B cell (primary cell): Measurements from ENCODE around the gene DBR1. TPM values are rescaled to one million over a fixed set of nuclear protein-coding genes. Genes with fewer than 3 reads are reported as not detected.

Experiments used
- ATAC-seq: fragments of 200-7000 bp; cut with Tn5 transposase; one replicate; pipeline ENCODE4 v1.10.0; 2021; ENCODE audit warnings: low read depth, mild to moderate bottlenecking, moderate number of reproducible peaks, moderate library complexity
- CTCF ChIA-PET: fragments of 350-600 bp; sonication (Branson Sonifier 250); formaldehyde crosslinking; loops from one replicate; lab custom pipeline; 2021; ENCODE audit warnings: antibody characterized with exemption, inconsistent platforms; lab: Charles Lee
- POLR2A ChIA-PET: fragments of 350-600 bp; sonication (Branson Sonifier 250); formaldehyde crosslinking; loops from one replicate; lab custom pipeline; 2021; ENCODE audit warnings: antibody characterized with exemption; lab: Charles Lee
- DNase-seq: peaks from one replicate; pipeline ENCODE4 v3.0.0; 2013
- H2AFZ ChIP-seq: 2 replicates; pipeline ENCODE4 v1.6.1; 2012; ENCODE audit warnings: mild to moderate bottlenecking, low read depth, low read length; ENCODE audit not compliant: insufficient read depth, poor library complexity, severe bottlenecking
- H3K27ac ChIP-seq, 2 donors: 1 replicate in 1 of 2; 2 replicates in 1 of 2; pipeline ENCODE4 v1.5.1; 2012 to 2013; ENCODE audit warnings: low read length in 2 of 2, mild to moderate bottlenecking in 2 of 2, moderate library complexity in 1 of 2
- H3K27me3 ChIP-seq, 4 experiments: fragments of 200-600 bp in 1 of 4; sonication (generic) in 1 of 4; replicated peaks in 1 of 4; 1 replicate in 2 of 4; 2 replicates in 2 of 4; pipeline versions ENCODE4 v1.6.1 to v1.7.0; 2013 to 2016; ENCODE audit warnings: low read length in 3 of 4, mild to moderate bottlenecking in 2 of 4, mixed read lengths in 1 of 4, moderate library complexity in 1 of 4; ENCODE audit not compliant: insufficient read depth in 4 of 4, control insufficient read depth in 3 of 4; ENCODE audit errors: control extremely low read depth in 1 of 4
- H3K36me3 ChIP-seq, 2 experiments: replicated peaks in 1 of 2; 1 replicate in 1 of 2; 2 replicates in 1 of 2; pipeline versions ENCODE4 v1.6.1 to v1.7.1; 2013; ENCODE audit warnings: low read length in 1 of 2; ENCODE audit not compliant: insufficient read depth in 2 of 2, control insufficient read depth in 1 of 2; ENCODE audit errors: control extremely low read depth in 1 of 2, extremely low read depth in 1 of 2
- H3K4me1 ChIP-seq, 2 donors: fragments of 200-600 bp in 1 of 2; sonication (generic) in 1 of 2; 1 replicate in 1 of 2; 2 replicates in 1 of 2; pipeline versions ENCODE4 v1.5.1 to v1.6.1; 2013 to 2017; ENCODE audit warnings: low read length in 2 of 2; ENCODE audit not compliant: control insufficient read depth in 2 of 2, insufficient read depth in 2 of 2
- H3K4me2 ChIP-seq: replicated peaks from 2 replicates; pipeline ENCODE3; 2012; ENCODE audit warnings: mild to moderate bottlenecking, low read depth, low read length; ENCODE audit not compliant: poor library complexity, severe bottlenecking
- H3K4me3 ChIP-seq, 5 experiments: fragments of 200-600 bp in 1 of 5; sonication (generic) in 1 of 5; 1 replicate in 3 of 5; 2 replicates in 2 of 5; pipeline versions ENCODE4 v1.5.1 to v1.7.0; 2011 to 2016; ENCODE audit warnings: low read length in 4 of 5, mild to moderate bottlenecking in 4 of 5, low read depth in 2 of 5, control low read depth in 1 of 5, moderate library complexity in 1 of 5; ENCODE audit not compliant: insufficient read depth in 1 of 5; ENCODE audit errors: control extremely low read depth in 1 of 5, extremely low read depth in 1 of 5
- H3K79me2 ChIP-seq: fragments of 200-600 bp; sonication (generic); one replicate; pipeline ENCODE4 v1.6.0; 2016; ENCODE audit warnings: low read length; ENCODE audit not compliant: control insufficient read depth, insufficient read depth
- H3K9ac ChIP-seq: fragments of 200-600 bp; sonication (generic); 2 replicates; pipeline ENCODE4 v1.6.1; 2017; ENCODE audit warnings: mild to moderate bottlenecking, low read length, moderate library complexity
- H3K9me3 ChIP-seq, 3 donors: one replicate each; pipeline versions ENCODE4 v1.6.1 to v1.7.1; 2013; ENCODE audit warnings: low read length in 2 of 3; ENCODE audit not compliant: control insufficient read depth in 2 of 3, insufficient read depth in 1 of 3; ENCODE audit errors: control extremely low read depth in 1 of 3
- H4K20me1 ChIP-seq: 2 replicates; pipeline ENCODE4 v1.6.0; 2012; ENCODE audit warnings: mild to moderate bottlenecking, low read length; ENCODE audit not compliant: insufficient read depth, control insufficient read depth, poor library complexity, severe bottlenecking
- H3K27ac Mint-ChIP-seq: one replicate; pipeline ENCODE4 v1.8.0; 2021; ENCODE audit warnings: mixed read lengths
- H3K27me3 Mint-ChIP-seq: one replicate; pipeline ENCODE4 v1.8.0; 2021; ENCODE audit warnings: mixed read lengths
- H3K4me1 Mint-ChIP-seq: one replicate; pipeline ENCODE4 v1.8.0; 2021; ENCODE audit warnings: mixed read lengths
- H3K4me3 Mint-ChIP-seq: one replicate; pipeline ENCODE4 v1.8.0; 2021; ENCODE audit warnings: mixed read lengths
- H3K9me3 Mint-ChIP-seq: one replicate; pipeline ENCODE4 v1.8.0; 2022; ENCODE audit warnings: mixed read lengths; ENCODE audit not compliant: insufficient read depth
- CTCF ChIP-seq: fragments of 200-600 bp; IDR thresholded peaks from one replicate; pipeline ENCODE4 v1.8.0; 2022; ENCODE audit warnings: antibody characterized with exemption, mild to moderate bottlenecking
- EZH2 ChIP-seq: IDR thresholded peaks from 2 replicates; pipeline ENCODE4 v1.6.1; 2012; ENCODE audit warnings: borderline replicate concordance, low read depth, mild to moderate bottlenecking, moderate library complexity, low read length; ENCODE audit not compliant: insufficient read depth, poor library complexity, severe bottlenecking
- WGBS: methylation state at CpG from one replicate; pipeline ENCODE4 v1.1.5; 2013; ENCODE audit warnings: missing lambda C conversion rate; ENCODE audit not compliant: insufficient coverage; 5-methylcytosine and 5-hydroxymethylcytosine counted together
- intact Hi-C: fragments of 100-400 bp; cut with micrococcal nuclease; formaldehyde crosslinking; loops from one replicate; pipeline ENCODE4 v1.10.0; 2022
- polyA plus RNA-seq: library from polyadenylated mRNA; depleted of rRNA; stranded (reverse); fragments of >200 nt; gene quantifications from 2 replicates; pipeline ENCODE4 v1.2.3, GENCODE V29; 2012
- total RNA-seq, 2 donors: library from RNA; stranded (reverse); fragments of 120-200 nt in 1 of 2; gene quantifications; 1 replicate in 1 of 2; 2 replicates in 1 of 2; pipeline versions ENCODE4 v1.2.3 to v1.2.4, GENCODE V29; 2013 to 2022

Gene DBR1
- total and polyA plus RNA-seq, 2 donors (not counting 1 experiment from before 2014, with no cell fraction given), result 7.5 to 22.6 TPM

GRCh38 chr3:138132239-138132638 is 42.5 kb downstream of the DBR1 start, which contains the start of gene A4GNT:
Gene A4GNT (minus strand): TSS chr3:138132390. CDS start chr3:138131256, 1,134 bp downstream.
- 100% methylated on average over 1 of the region's 1 CpG for WGBS
- H3K27me3 ChIP-seq, result no peaks in the 10 kb centered on the region

More at GRCh38 chr3:138132239-138132638, 42.5 kb downstream of the DBR1 start, which contains the start of gene A4GNT:
- Mint-ChIP-seq H3K27ac (no peak within 1 kb of the TSS), H3K4me3 (no peak within 1 kb of the TSS), H3K4me1 (peaks cover 28% of the 10 kb centered on the region), H3K9me3 (no peaks in the 10 kb centered on the region), H3K27me3 (peaks cover 4% of the 10 kb centered on the region)
- ChIA-PET CTCF (interaction anchor here (1.1 to 1.4 kb wide), 2 partner anchors 15 to 20 kb away, joined by 3 read pairs; no protein-coding TSS in a partner anchor), POLR2A (no interaction called here)
- DNase-seq, result no peak
- H3K9ac ChIP-seq, result no peak within 1 kb of the TSS
- no peak for ATAC-seq
- no peaks in the 10 kb centered on the region for H4K20me1 ChIP-seq
- TF ChIP-seq EZH2 (no peak), CTCF (no peak)
- H3K4me1 ChIP-seq, result peaks cover 22 to 23% of the 10 kb centered on the region in 2 donors
- H3K79me2 ChIP-seq, result no peaks in the 10 kb centered on the region
- H2AFZ ChIP-seq, result no peak within 1 kb of the TSS
- H3K4me2 ChIP-seq, result no peak within 1 kb of the TSS
- no peaks in the 10 kb centered on the region for H3K9me3 ChIP-seq
- no peak within 1 kb of the TSS for H3K4me3 ChIP-seq
- H3K36me3 ChIP-seq, result no peaks in the 10 kb centered on the region
- H3K27ac ChIP-seq, result no peak within 1 kb of the TSS
- intact Hi-C loops, result no loop called here
